HEK293 (cell line): ENCODE measurements around the gene ZSCAN10.
A peak's percentile ranks its signal among the peaks of the same experiment; 100 is the strongest.

Experiments used
- KLF1 ChIP-seq: fragments of 450-650 bp; formaldehyde crosslinking; IDR thresholded peaks from 2 replicates; pipeline ENCODE4 v1.5.1; 2016; ENCODE audit warnings: missing biosample characterization, missing genetic modification characterization
- KLF10 ChIP-seq: fragments of 450-650 bp; IDR thresholded peaks from 2 replicates; pipeline ENCODE4 v1.5.1; 2018; ENCODE audit warnings: missing biosample characterization, mild to moderate bottlenecking, missing genetic modification characterization
- MYNN ChIP-seq: fragments of 450-650 bp; formaldehyde crosslinking; IDR thresholded peaks from 2 replicates; pipeline ENCODE4 v1.5.1; 2016; ENCODE audit warnings: missing biosample characterization, missing genetic modification characterization, borderline replicate concordance
- PRDM10 ChIP-seq: fragments of 450-650 bp; formaldehyde crosslinking; IDR thresholded peaks from 2 replicates; pipeline ENCODE4 v1.5.1; 2016; ENCODE audit warnings: missing biosample characterization, missing genetic modification characterization
- SALL2 ChIP-seq: fragments of 450-650 bp; formaldehyde crosslinking; IDR thresholded peaks from 2 replicates; pipeline ENCODE4 v1.5.0; 2017; ENCODE audit warnings: missing biosample characterization, mild to moderate bottlenecking, missing genetic modification characterization, borderline replicate concordance
- SCRT1 ChIP-seq: fragments of 450-650 bp; formaldehyde crosslinking; IDR thresholded peaks from 2 replicates; pipeline ENCODE4 v1.5.1; 2016; ENCODE audit warnings: missing biosample characterization, missing genetic modification characterization, borderline replicate concordance
- ZBTB26 ChIP-seq: fragments of 450-650 bp; formaldehyde crosslinking; optimal IDR thresholded peaks from 2 replicates; pipeline ENCODE3; 2016; ENCODE audit warnings: missing biosample characterization, mild to moderate bottlenecking, missing genetic modification characterization
- ZBTB8A ChIP-seq: fragments of 450-650 bp; formaldehyde crosslinking; IDR thresholded peaks from 2 replicates; pipeline ENCODE4 v1.5.1; 2016; ENCODE audit warnings: missing biosample characterization, missing genetic modification characterization
- ZIC2 ChIP-seq: fragments of 450-650 bp; formaldehyde crosslinking; IDR thresholded peaks from 2 replicates; pipeline ENCODE4 v1.5.1; 2016; ENCODE audit warnings: missing biosample characterization, missing genetic modification characterization
- ZNF133 ChIP-seq: fragments of 450-650 bp; formaldehyde crosslinking; IDR thresholded peaks from 2 replicates; pipeline ENCODE4 v1.5.1; 2016; ENCODE audit warnings: missing biosample characterization, missing genetic modification characterization
- ZNF239 ChIP-seq: fragments of 450-650 bp; formaldehyde crosslinking; IDR thresholded peaks from 2 replicates; pipeline ENCODE4 v1.5.1; 2016; ENCODE audit warnings: missing biosample characterization, missing genetic modification characterization
- ZNF324 ChIP-seq: fragments of 450-650 bp; formaldehyde crosslinking; IDR thresholded peaks from 2 replicates; pipeline ENCODE4 v1.5.1; 2016; ENCODE audit warnings: missing biosample characterization, missing genetic modification characterization
- ZNF341 ChIP-seq: fragments of 450-650 bp; formaldehyde crosslinking; IDR thresholded peaks from 2 replicates; pipeline ENCODE4; 2016; ENCODE audit warnings: low read depth, missing biosample characterization, missing genetic modification characterization
- ZNF514 ChIP-seq: fragments of 450-650 bp; formaldehyde crosslinking; IDR thresholded peaks from 2 replicates; pipeline ENCODE4 v1.5.1; 2016; ENCODE audit warnings: missing biosample characterization, missing genetic modification characterization
- ZNF600 ChIP-seq: fragments of 450-650 bp; formaldehyde crosslinking; IDR thresholded peaks from 2 replicates; pipeline ENCODE4 v1.5.1; 2016; ENCODE audit warnings: missing biosample characterization, missing genetic modification characterization
- ZNF645 ChIP-seq: fragments of 450-650 bp; formaldehyde crosslinking; IDR thresholded peaks from 2 replicates; pipeline ENCODE4; 2016; ENCODE audit warnings: missing biosample characterization, missing genetic modification characterization
- ZNF692 ChIP-seq: fragments of 450-650 bp; formaldehyde crosslinking; IDR thresholded peaks from 2 replicates; pipeline ENCODE4 v1.5.1; 2016; ENCODE audit warnings: missing biosample characterization, missing genetic modification characterization
- ZNF707 ChIP-seq: fragments of 450-650 bp; formaldehyde crosslinking; IDR thresholded peaks from 2 replicates; pipeline ENCODE4 v1.5.1; 2016; ENCODE audit warnings: missing biosample characterization, missing genetic modification characterization
- ZNF843 ChIP-seq: fragments of 450-650 bp; formaldehyde crosslinking; IDR thresholded peaks from 2 replicates; pipeline ENCODE4 v1.5.1; 2016; ENCODE audit warnings: missing biosample characterization, missing genetic modification characterization
- ZXDB ChIP-seq: fragments of 450-650 bp; formaldehyde crosslinking; IDR thresholded peaks from 2 replicates; pipeline ENCODE4 v1.5.1; 2016; ENCODE audit warnings: missing biosample characterization, missing genetic modification characterization
- TF ChIP-seq, protein P1 (sequence below): fragments of 450-650 bp; formaldehyde crosslinking; IDR thresholded peaks from 2 replicates; pipeline ENCODE4 v1.5.1; 2016; ENCODE audit warnings: missing biosample characterization, missing genetic modification characterization
- TF ChIP-seq, protein P2 (sequence below): fragments of 450-650 bp; formaldehyde crosslinking; IDR thresholded peaks from 2 replicates; pipeline ENCODE4 v1.5.1; 2017; ENCODE audit warnings: missing biosample characterization, mild to moderate bottlenecking, missing genetic modification characterization, moderate library complexity
- TF ChIP-seq, protein P3 (sequence below): fragments of 450-650 bp; formaldehyde crosslinking; IDR thresholded peaks from 2 replicates; pipeline ENCODE4 v1.5.1; 2016; ENCODE audit warnings: missing biosample characterization, missing genetic modification characterization
- TF ChIP-seq, protein P4 (sequence below): fragments of 450-650 bp; formaldehyde crosslinking; IDR thresholded peaks from 2 replicates; pipeline ENCODE4 v1.5.1; 2016; ENCODE audit warnings: missing biosample characterization, missing genetic modification characterization

ZSCAN10 gene

DNA sequence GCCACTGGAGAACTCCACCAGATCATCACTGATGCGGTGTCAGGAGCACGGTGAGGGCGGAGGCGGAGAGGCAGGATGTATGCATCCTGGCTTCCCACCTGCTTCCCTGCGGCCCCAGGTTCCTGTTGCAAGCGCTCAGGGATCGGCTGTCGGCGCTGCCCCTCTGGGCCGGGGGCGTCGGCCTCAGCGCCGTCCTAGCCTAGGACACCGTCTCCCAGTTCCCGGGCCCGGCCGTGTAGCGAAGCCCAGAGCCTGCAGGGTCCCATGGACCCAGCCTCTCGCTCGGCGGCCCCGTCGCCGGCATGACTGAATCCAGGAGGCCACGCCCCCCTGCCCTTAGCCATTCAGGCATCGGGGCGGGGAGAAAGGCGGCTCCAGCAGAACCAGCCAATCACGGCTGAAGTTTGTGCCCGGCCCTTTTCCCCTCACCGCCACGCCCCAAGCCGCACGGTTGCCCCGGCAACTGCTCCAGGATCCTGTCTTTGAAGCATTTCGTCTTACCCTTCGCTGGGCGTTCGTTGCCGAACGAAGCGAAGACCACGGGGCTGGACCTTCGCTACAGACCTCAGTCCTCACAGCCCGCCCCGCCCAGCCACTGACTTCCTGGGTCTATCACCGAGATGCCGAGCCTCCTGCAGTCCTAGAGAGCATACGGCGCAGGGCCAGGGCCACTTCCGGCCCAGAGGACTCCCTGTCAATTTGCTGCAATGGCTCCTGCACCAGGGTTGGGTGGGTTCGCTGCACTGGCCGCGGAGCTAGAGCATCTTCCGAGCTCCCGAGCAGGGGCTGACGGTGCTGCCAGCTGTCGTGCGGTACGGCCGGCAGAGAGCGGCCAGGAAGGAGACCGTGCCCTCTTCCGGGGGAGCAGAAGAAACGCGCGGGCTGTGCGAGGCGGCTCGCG lies 25.1 kb upstream of the ZSCAN10 start (continued):
- TF ChIP-seq, protein P1, sequence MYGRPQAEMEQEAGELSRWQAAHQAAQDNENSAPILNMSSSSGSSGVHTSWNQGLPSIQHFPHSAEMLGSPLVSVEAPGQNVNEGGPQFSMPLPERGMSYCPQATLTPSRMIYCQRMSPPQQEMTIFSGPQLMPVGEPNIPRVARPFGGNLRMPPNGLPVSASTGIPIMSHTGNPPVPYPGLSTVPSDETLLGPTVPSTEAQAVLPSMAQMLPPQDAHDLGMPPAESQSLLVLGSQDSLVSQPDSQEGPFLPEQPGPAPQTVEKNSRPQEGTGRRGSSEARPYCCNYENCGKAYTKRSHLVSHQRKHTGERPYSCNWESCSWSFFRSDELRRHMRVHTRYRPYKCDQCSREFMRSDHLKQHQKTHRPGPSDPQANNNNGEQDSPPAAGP (tag by site-specific recombination), result peak; percentile 58
- TF ChIP-seq SCRT1 (tag by site-specific recombination), result peak; percentile 31; the same call in 1 of the 2 replicates
- TF ChIP-seq ZNF239 (tag by site-specific recombination), result no peak
- peak; percentile 99 for TF ChIP-seq ZNF600 (tag by site-specific recombination)
- TF ChIP-seq ZIC2 (tag by site-specific recombination), result peak; percentile 52
- no peak; the same call in 1 of the 2 replicates for TF ChIP-seq ZNF692
- TF ChIP-seq ZBTB8A (tag by site-specific recombination), result peak; percentile 61
- TF ChIP-seq, protein P2, sequence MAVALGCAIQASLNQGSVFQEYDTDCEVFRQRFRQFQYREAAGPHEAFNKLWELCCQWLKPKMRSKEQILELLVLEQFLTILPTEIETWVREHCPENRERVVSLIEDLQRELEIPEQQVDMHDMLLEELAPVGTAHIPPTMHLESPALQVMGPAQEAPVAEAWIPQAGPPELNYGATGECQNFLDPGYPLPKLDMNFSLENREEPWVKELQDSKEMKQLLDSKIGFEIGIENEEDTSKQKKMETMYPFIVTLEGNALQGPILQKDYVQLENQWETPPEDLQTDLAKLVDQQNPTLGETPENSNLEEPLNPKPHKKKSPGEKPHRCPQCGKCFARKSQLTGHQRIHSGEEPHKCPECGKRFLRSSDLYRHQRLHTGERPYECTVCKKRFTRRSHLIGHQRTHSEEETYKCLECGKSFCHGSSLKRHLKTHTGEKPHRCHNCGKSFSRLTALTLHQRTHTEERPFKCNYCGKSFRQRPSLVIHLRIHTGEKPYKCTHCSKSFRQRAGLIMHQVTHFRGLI (tag by site-specific recombination), result peak; percentile 77
- TF ChIP-seq PRDM10 (tag by site-specific recombination), result peak; percentile 64
- peak; percentile 48; the same call in 1 of the 2 replicates for TF ChIP-seq ZNF843
- TF ChIP-seq MYNN (tag by site-specific recombination), result 0 out of 2 replicates have a peak, but pooled peaks have one; percentile 6
- peak; percentile 53; the same call in 1 of the 2 replicates for TF ChIP-seq ZNF324 (tag by site-specific recombination)
- TF ChIP-seq, protein P3, sequence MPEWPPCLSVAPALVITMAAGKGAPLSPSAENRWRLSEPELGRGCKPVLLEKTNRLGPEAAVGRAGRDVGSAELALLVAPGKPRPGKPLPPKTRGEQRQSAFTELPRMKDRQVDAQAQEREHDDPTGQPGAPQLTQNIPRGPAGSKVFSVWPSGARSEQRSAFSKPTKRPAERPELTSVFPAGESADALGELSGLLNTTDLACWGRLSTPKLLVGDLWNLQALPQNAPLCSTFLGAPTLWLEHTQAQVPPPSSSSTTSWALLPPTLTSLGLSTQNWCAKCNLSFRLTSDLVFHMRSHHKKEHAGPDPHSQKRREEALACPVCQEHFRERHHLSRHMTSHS, result no peak
- peak; percentile 7; the same call in 1 of the 2 replicates for TF ChIP-seq ZNF341 (tag by site-specific recombination)
- peak; percentile 19; the same call in 1 of the 2 replicates for TF ChIP-seq KLF1 (tag by site-specific recombination)
- TF ChIP-seq ZXDB (tag by site-specific recombination), result peak; percentile 82
- no peak; the same call in 1 of the 2 replicates for TF ChIP-seq ZNF645 (tag by site-specific recombination)
- TF ChIP-seq KLF10, result peak; percentile 99
- no peak for TF ChIP-seq ZNF514 (tag by site-specific recombination)
- peak; percentile 45 for TF ChIP-seq ZBTB26 (tag by site-specific recombination)
- TF ChIP-seq ZNF133 (tag by site-specific recombination), result no peak
- TF ChIP-seq ZNF707, result no peak
- TF ChIP-seq, protein P4, sequence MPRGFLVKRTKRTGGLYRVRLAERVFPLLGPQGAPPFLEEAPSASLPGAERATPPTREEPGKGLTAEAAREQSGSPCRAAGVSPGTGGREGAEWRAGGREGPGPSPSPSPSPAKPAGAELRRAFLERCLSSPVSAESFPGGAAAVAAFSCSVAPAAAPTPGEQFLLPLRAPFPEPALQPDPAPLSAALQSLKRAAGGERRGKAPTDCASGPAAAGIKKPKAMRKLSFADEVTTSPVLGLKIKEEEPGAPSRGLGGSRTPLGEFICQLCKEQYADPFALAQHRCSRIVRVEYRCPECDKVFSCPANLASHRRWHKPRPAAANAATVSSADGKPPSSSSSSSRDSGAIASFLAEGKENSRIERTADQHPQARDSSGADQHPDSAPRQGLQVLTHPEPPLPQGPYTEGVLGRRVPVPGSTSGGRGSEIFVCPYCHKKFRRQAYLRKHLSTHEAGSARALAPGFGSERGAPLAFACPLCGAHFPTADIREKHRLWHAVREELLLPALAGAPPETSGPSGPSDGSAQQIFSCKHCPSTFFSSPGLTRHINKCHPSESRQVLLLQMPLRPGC (tag by site-specific recombination), result peak; percentile 39; the same call in 1 of the 2 replicates
- no peak for TF ChIP-seq SALL2 (tag by site-specific recombination)
